Activated CD8-positive, alpha-beta memory T cell treated with anti-CD3 and anti-CD28 coated beads, Interleukin-2, amount 50 U/mL, for 4 hours (primary cell): Measurements from ENCODE around the gene MAN1A2.
"Not testable (repeated sequence)": the region's sequence is repeated elsewhere in the genome, so short reads cannot be mapped to it uniquely, and the experiment has no call there.

Experiments
- DNase-seq: peaks from one replicate; pipeline ENCODE4 v3.0.0-alpha.2; 2020

Gene MAN1A2

DNA sequence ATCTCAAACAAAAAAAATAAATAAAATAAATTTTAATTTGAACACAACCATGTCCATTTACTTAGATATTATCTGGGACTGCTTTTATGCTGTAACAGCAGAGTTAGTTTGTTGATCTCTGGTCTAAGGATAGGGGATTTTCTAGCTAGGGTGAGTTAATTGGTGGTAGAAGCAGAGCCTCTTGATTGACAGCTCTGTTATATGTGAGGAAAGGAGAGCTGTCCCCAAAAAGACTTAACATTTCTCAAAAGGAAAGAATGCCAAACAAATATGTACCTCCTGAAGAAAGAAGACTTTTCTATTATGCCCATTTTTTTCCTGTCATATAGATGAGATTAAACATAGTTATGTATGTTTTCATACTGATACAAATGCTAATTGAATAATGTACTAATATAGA, 37.8 kb downstream of the MAN1A2 start:
- no peak for DNase-seq

DNA sequence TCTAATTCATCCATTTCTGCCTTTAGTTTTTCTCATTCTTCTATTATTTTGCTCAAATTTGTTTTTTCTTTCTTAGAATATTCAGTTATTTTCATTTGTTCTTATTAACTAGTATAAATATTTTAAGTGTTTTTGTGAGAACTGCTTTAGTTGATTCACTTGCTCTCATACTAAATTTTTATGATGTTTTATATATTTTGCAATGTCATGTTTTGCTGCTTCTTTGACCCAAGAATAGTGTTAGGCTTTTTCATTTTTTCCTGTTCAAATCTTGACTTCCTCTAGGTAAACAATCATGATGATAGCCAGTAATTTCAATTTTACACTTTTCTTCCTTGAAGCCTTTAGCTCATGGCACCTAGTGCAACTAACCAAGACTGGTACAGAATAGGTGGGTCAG, 45.2 kb downstream of the MAN1A2 start:
- DNase-seq: no peak

DNA sequence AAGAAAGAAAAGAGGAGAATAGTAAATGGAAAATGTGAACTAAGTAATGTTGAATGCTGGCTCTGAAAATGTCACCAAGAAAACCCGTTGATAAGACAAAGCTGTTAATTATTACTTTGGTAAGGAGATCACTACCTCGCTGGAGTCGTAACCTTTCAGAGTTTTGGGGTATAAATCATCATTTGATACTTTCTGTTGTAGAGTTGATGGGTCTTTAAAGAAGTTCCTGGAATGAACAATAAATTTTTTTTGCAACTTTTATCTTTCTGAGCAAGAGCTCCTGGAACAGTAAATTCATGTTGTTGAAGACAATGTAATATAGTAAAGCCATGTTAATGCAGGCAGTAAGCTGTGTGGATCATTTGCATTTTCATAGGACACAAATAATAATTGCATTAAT, 46.2 kb downstream of the MAN1A2 start:
- no peak for DNase-seq

DNA sequence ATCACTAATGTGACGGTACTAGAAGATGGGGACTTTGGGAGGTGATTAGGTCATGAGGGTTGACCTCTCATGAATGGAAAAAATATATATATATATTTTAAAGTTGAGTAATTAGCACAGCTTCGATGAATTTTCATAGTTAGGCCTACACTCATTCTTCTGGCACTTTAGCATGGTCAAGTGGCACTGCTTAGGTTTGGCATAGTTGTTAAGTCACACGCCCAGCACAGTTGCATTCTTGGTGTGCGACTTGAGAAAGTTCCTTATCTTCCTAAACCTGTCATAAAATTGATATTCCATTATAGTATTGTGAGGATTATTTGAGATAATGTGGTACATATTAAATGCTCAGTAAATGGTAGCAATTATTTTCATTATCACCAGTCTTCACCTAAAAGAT, 47.7 kb downstream of the MAN1A2 start:
- DNase-seq: no peak

- no peak for DNase-seq
Measured at GRCh38 chr1:117416004-117416403, 48.8 kb downstream of the MAN1A2 start.

DNA sequence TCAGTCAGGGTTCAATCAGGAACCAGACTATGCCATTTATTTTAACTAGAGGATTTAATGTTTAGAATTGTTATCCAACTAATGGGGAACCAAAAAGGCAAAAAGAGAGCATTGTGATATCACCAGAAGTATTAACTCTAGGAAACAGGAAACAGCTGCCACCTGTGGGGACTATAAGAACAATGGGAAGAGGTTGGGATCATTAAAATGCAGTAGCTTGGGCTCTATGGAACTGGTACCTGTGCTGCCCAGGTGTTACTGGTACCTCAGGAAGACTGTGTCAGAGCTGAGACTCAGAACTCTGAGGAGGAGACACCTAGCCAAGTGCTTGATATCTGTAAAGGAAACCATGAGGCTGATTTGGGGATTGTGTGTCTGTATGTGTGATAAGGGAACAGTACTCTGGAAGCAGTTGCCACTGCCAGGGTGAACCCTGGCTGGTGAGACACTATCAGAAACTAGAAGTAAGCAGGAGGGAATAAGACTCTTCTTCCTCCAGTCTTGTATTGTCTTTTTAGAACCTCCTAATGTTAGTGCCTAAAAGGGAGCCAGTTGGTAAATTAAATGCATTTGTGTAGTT, 49.4 kb downstream of the MAN1A2 start:
- DNase-seq: no peak

- no peak for DNase-seq
Measured at GRCh38 chr1:117425050-117425734, 57.9 kb downstream of the MAN1A2 start.

DNA sequence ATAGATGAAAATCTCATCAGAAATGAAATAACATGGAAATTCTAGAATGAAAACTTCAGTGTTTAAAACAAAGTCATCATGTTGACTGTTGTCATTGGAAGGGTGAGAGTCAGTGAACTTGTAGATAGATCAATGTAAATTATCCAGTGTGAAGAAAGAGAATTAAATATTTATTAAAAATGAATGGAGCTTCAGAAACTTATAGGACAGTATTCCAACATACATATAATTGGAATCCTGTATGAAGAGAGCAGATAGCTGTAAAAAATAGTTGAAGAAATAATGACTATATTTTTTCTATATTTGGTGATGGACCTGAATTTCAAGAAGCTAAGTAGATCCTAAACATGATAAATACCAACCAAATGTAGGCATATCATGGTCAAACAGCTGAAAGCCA, 60.0 kb downstream of the MAN1A2 start:
- no peak for DNase-seq

DNA sequence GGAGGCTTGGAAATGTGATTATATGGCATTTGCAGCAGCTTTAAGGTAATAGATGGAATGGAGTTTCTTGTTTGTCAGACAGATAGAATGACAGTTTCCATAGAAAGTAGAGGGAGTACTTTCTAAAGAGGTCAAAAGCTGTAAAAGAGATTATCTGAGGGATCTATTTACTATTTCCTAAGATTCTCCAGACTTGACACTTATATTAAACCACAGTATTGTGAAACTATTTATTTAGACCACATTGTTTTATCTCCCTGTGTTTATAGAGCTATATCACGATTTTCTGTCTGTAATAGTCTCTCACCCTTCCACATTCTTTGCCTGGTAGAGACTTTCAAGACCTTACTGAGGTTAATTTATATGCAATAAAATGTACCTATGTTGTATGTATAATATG, 66.7 kb downstream of the MAN1A2 start:
- DNase-seq: no peak

DNA sequence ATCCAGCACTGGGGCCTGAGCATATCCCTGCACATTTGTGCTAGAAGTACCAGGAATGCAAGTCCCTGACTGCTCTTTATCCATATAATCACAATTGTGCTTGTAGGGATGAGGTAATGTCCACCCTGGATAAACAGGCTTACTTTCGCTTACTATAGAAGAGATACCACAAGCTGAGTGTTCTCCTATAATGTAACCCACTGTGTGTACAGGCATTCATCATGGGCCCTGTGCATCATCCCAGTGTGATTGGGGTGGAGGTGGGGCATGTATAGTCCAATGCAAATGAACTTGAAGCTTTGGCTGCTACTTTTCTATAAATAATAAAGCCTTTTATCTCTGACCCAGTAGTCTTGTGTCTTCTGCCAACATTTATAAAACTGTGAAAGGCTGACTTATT, 69.3 kb downstream of the MAN1A2 start:
- no peak for DNase-seq

GRCh38 chr1:117447661-117448060, 80.4 kb downstream of the MAN1A2 start:
- DNase-seq: no peak

DNA sequence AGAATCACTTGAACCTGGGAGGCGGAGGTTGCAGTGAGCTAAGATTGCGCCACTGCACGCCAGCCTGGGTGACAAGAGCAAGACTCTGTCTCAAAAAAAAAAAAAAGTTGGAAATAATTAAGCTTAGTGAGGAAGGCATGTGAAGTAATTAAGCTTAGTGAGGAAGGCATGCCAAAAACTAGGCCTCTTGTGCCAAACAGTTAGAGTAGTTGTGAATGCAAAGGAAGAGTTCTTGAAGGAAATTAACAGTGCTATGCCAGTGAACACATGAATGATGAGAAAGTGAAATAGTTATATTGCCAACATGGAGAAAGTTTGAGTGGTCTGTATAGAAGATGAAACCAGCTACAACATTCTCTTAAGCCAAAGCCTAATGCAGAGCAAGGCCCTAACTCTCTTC, 85.0 kb downstream of the MAN1A2 start:
- no peak for DNase-seq

DNA sequence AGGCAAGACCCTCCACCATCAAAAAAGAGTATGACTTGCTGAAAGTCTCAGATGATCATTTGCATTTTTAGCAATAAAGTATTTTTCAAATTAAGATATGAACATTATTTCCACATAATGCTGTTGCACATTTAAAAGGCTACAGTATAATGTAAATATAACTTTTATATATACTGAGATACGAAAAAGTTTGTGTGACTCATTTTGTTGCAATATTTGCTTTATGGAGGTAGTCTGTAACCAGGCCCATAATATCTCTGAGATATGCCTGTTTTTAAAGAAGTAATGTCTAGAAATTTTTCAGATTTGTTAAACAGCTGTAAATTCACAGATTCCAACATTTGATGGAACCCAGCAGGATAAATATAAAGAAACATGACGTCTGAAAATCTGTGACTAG, 86.7 kb downstream of the MAN1A2 start:
- no peak for DNase-seq

DNA sequence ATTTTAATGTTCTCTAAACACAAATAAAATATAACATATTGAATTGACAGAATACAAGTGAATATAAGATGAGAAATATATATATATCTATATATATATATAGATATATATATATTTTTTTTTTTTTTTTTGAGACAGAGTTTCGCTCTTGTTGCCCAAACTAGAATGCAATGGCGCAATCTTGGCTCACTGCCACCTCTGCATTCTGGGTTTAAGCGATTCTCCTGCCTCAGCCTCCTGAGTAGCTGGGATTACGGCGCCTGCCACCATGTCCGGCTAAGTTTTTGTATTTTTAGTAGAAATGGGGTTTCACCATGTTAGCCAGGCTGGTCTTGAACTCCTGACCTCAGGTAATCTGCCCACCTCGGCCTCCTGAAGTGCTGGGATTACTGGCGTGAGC, 91.2 kb downstream of the MAN1A2 start:
- DNase-seq: not testable (repeated sequence)

GRCh38 chr1:117466761-117467160, 99.5 kb downstream of the MAN1A2 start:
- no peak for DNase-seq

- no peak for DNase-seq
Measured at GRCh38 chr1:117467336-117467735, 100.1 kb downstream of the MAN1A2 start.

DNA sequence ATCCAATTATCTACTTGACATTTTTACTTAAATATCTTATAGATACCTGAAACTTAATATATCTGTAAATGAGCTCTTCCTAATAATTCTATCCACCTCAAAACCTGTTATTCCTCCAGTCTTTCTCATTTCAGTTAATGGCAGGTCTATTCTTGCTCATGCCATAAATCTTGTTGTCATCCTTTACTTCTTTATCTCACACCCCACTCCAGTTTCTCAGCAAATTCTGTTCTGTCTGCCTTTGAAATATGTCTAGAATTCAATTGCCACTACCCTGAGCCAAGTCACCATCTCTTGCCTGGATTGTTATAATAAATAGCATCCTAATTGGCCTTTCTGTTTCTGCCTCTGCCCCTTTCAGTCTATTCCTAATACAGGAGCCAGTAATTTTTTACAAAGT, 105.8 kb downstream of the MAN1A2 start:
- DNase-seq: no peak

DNA sequence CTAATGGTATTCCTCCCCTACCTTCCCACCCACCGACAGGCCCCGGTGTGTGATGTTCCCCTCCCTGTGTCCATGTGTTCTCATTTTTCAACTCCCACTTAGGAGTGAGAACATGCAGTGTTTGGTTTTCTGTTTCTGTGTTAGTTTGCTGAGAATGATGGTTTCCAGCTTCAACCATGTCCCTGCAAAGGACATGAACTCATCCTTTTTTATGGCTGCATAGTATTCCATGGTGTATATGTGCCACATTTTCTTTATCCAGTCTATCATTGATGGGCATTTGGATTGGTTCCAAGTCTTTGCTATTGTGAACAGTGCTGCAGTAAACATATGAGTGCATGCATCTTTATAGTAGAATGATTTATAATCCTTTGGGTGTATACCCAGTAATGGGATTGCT, 108.2 kb downstream of the MAN1A2 start:
- DNase-seq: not testable (repeated sequence)

DNA sequence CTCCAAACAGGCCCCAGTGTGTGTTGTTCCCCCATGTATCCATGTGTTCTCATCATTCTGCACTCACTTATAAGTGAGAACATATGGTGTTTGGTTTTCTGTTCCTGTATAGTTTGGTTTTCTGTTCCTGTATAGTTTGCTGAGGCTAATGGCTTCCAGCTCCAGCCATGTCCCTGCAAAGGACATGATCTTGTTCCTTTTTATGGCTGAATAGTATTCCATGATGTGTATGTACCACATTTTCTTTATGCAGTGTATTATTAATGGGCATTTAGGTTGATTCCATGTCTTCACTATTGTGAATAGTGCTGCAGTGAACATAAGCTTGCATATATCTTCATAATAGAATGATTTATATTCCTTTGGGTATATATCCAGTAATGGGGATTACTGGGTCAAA, 111.8 kb downstream of the MAN1A2 start:
- no peak for DNase-seq

GRCh38 chr1:117481410-117481809, 114.2 kb downstream of the MAN1A2 start:
- DNase-seq: no peak

GRCh38 chr1:117493906-117494305, 126.7 kb downstream of the MAN1A2 start:
- no peak for DNase-seq

DNA sequence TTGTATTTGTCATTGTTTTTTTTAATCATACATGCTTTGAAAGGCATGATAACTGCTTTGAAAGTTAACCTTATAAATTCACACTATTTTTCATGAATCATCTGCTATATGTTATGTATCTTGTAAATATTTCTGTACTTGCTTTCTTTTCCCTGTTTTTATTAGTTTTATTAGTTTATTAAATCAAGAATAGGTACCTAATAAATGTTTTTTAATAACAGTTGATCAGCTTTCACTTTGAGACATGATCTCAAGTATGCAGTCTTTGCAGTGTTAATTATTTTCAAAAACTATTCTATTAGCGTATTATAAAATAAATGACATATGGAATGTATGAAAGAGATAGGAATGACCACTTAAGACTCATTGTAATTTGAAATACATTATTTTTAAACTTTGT, 127.8 kb downstream of the MAN1A2 start:
- no peak for DNase-seq

DNA sequence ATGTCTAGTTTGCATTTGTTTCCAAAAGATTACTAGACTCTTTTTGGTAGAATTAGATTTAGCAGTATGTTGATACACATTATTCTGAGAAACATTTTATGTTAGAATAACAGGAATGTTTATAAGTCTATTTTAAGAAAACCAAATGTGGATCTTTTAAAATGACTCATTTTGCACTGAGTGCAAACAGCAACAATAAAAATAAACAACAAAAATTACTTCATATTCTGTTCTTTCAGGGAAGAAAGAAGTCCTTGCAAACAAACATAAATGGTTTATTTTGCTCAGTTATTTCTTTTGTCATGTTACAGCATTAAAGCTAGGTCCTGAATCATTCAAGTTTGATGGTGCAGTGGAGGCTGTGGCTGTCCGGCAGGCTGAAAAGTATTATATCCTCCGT, 131.8 kb downstream of the MAN1A2 start:
- DNase-seq: no peak

DNA sequence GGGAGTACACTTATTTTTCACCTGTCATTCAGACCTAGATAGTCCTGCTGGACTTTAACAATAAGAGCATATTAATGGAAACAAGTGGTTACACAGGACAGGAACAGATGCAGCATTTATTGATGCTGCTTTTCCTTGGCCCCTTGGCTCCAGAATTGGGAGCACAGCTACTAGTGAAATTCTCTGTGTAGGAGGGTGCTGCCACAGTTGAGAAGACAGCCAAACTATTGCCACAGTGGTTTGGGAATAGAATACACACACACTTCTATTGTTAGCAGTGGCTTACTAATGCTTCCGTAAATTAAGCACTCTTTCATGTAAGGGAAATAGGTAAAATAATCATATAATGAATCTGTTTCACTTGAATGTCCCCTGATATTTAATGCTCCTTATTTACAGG, 133.3 kb downstream of the MAN1A2 start:
- no peak for DNase-seq

GRCh38 chr1:117501281-117501680, 134.0 kb downstream of the MAN1A2 start:
- no peak for DNase-seq
